ENCODE results near the gene SLC13A4.

SLC13A4 gene

GRCh38 chr7:135653340-135654080, 74.5 kb downstream of the SLC13A4 start:
- no peaks in the 10 kb centered on the region for H3K9me2 ChIP-seq (ENCODE audit: low read depth, low read length)
- H3K4me1 ChIP-seq (ENCODE audit: insufficient read depth, low read length, severe bottlenecking), result no peaks in the 10 kb centered on the region
- H3K4me2 ChIP-seq (ENCODE audit: low read length), result no peak overlapping the region
- no peak overlapping the region for H3K4me3 ChIP-seq (ENCODE audit: low read depth, low read length, poor library complexity, severe bottlenecking)
- H3F3A ChIP-seq (ENCODE audit: insufficient read depth, low read length), result no peaks in the 10 kb centered on the region
- no peaks in the 10 kb centered on the region for H4K20me1 ChIP-seq (ENCODE audit: insufficient read depth, low read length)
- H3K27me3 ChIP-seq (ENCODE audit: insufficient read depth, low read length), result no peaks in the 10 kb centered on the region
- H3K27ac ChIP-seq (ENCODE audit: low read depth, low read length, poor library complexity, severe bottlenecking), result no peak overlapping the region
- TF ChIP-seq CTCF (IDR thresholded peaks at IDR 0.05; ENCODE audit: low read length) (no peak), EZH2 (IDR thresholded peaks at IDR 0.05; ENCODE audit: borderline replicate concordance, low read length) (no peak)
- no peaks in the 10 kb centered on the region for H3K79me2 ChIP-seq (ENCODE audit: insufficient read depth, low read length)
- H3K9me3 ChIP-seq (ENCODE audit: low read length), result no peaks in the 10 kb centered on the region
- no peak overlapping the region for H2AFZ ChIP-seq (ENCODE audit: low read length)
- no peak overlapping the region for H3K9ac ChIP-seq (ENCODE audit: low read length)
- H3K36me3 ChIP-seq (ENCODE audit: insufficient read depth, low read length), result peaks cover 11% of the 10 kb centered on the region

- no peak for TF ChIP-seq EZH2 (IDR thresholded peaks at IDR 0.05; ENCODE audit: borderline replicate concordance, low read length)
- no peak for TF ChIP-seq CTCF (IDR thresholded peaks at IDR 0.05; ENCODE audit: low read length)
- Histone ChIP-seq H2AFZ (ENCODE audit: low read length) (no peak overlapping the region), H3F3A (ENCODE audit: insufficient read depth, low read length) (no peaks in the 10 kb centered on the region), H3K4me1 (ENCODE audit: insufficient read depth, low read length, severe bottlenecking) (no peaks in the 10 kb centered on the region), H3K27me3 (ENCODE audit: insufficient read depth, low read length) (no peaks in the 10 kb centered on the region), H3K27ac (ENCODE audit: low read depth, low read length, poor library complexity, severe bottlenecking) (no peak overlapping the region), H3K4me3 (ENCODE audit: low read depth, low read length, poor library complexity, severe bottlenecking) (no peak overlapping the region), H4K20me1 (ENCODE audit: insufficient read depth, low read length) (no peaks in the 10 kb centered on the region), H3K9me3 (ENCODE audit: low read length) (no peaks in the 10 kb centered on the region), H3K4me2 (ENCODE audit: low read length) (no peak overlapping the region), H3K9me2 (ENCODE audit: low read depth, low read length) (no peaks in the 10 kb centered on the region), H3K36me3 (ENCODE audit: insufficient read depth, low read length) (peaks cover 37% of the 10 kb centered on the region), H3K9ac (ENCODE audit: low read length) (no peak overlapping the region), H3K79me2 (ENCODE audit: insufficient read depth, low read length) (no peaks in the 10 kb centered on the region)
Observed at GRCh38 chr7:135650831-135651573, 77.0 kb downstream of the SLC13A4 start.

- peaks cover 64% of the 10 kb centered on the region for H3K36me3 ChIP-seq (ENCODE audit: insufficient read depth, low read length)
Observed at GRCh38 chr7:135648235-135648634, 79.8 kb downstream of the SLC13A4 start.

More at GRCh38 chr7:135648235-135648634, 79.8 kb downstream of the SLC13A4 start:
- H3K4me3 ChIP-seq (ENCODE audit: low read depth, low read length, poor library complexity, severe bottlenecking), result no peak overlapping the region
- no peaks in the 10 kb centered on the region for H4K20me1 ChIP-seq (ENCODE audit: insufficient read depth, low read length)
- no peaks in the 10 kb centered on the region for H3K9me2 ChIP-seq (ENCODE audit: low read depth, low read length)
- TF ChIP-seq EZH2 (IDR thresholded peaks at IDR 0.05; ENCODE audit: borderline replicate concordance, low read length), result no peak
- TF ChIP-seq CTCF (IDR thresholded peaks at IDR 0.05; ENCODE audit: low read length), result no peak
- no peak overlapping the region for H2AFZ ChIP-seq (ENCODE audit: low read length)
- no peaks in the 10 kb centered on the region for H3K9me3 ChIP-seq (ENCODE audit: low read length)
- H3K27ac ChIP-seq (ENCODE audit: low read depth, low read length, poor library complexity, severe bottlenecking), result no peak overlapping the region
- no peaks in the 10 kb centered on the region for H3K27me3 ChIP-seq (ENCODE audit: insufficient read depth, low read length)
- no peaks in the 10 kb centered on the region for H3K79me2 ChIP-seq (ENCODE audit: insufficient read depth, low read length)
- no peaks in the 10 kb centered on the region for H3K4me1 ChIP-seq (ENCODE audit: insufficient read depth, low read length, severe bottlenecking)
- no peaks in the 10 kb centered on the region for H3F3A ChIP-seq (ENCODE audit: insufficient read depth, low read length)
- no peak overlapping the region for H3K4me2 ChIP-seq (ENCODE audit: low read length)
- H3K9ac ChIP-seq (ENCODE audit: low read length), result no peak overlapping the region
